Fibroblast of peridontal ligament (primary cell): ENCODE results near the gene ALOX5AP.

ENCODE experiments used
- DNase-seq: peaks from one replicate; pipeline ENCODE4 v3.0.0-alpha.2; 2010; ENCODE audit errors: extremely low read depth

Gene ALOX5AP

DNA sequence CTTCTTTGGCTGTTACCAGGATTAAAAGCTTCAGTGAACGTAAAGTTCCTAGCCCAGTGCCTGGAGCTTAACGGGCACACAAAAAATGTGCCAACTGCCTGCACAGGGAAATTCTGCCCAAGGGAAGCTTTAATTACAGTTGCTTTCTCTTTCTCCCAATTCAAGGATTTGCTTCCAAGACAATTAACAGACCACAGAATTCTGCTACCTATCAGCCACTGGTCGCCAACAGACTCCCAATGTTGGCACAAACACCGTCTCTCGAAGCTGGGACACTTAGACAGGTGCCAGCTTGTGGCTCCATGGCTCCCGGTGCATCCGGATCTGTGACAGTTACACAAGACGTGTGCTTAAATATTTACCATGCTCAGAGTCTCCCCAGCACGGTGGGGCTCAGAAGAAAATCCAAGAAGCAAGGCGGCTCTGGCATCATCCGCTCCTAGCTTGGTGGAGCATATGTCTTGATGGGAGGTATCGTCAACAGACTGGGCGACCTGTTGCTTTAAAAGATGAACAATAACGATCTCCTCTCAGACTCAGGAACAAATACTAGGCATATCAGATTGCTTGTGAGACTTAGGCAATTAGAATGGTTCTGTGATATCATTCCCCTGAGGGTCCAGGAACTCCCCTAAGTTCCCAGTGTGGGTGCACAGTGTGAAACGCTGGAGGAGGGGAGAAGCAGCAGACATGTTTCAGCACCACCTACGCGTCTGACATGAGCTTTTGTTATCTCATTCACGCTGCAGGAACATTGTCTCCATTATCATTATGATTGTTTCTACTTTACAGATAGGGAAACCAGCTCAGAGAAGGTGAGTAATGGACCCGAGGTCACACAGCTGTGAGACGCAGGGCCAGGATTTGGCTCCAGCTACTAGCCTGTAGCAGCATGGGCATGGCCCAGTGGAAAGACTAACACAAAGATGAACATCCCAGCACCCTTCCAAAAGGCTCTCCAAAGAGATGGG, 61.6 kb downstream of the ALOX5AP start:
- no peak for DNase-seq

DNA sequence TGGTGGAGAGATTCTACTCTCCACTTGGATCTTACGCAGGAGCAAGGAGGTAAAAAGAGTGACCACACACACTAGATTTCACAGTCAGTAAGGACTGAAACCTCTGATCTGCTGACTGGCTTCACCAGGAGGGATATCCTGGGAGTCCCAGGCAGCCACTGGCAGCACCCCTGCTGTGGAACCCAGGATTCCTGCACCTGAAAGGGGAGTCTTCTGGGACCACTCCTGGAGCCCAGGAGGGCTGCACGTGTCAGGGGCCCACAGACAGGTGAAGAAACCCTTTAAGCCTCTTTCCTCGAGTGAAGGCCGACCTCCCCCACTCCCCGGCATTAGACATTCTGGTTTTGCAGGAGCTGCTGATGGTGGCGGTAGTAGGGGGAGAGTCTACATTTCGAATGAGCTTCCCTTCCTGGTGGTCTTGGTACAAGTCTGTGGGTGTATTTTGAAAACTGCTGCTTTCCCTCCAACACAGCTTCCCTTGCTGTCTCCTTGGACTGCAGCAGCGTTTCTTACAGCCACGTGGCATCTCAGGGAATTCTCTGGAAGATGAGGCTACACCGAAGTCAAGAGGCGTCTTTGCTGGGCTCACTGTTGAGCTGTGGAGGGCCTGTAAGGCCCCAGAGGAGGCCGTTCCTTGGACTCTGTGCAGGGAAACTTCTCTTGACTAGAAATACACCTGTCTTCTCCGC, 62.6 kb downstream of the ALOX5AP start:
- DNase-seq, result no peak

DNA sequence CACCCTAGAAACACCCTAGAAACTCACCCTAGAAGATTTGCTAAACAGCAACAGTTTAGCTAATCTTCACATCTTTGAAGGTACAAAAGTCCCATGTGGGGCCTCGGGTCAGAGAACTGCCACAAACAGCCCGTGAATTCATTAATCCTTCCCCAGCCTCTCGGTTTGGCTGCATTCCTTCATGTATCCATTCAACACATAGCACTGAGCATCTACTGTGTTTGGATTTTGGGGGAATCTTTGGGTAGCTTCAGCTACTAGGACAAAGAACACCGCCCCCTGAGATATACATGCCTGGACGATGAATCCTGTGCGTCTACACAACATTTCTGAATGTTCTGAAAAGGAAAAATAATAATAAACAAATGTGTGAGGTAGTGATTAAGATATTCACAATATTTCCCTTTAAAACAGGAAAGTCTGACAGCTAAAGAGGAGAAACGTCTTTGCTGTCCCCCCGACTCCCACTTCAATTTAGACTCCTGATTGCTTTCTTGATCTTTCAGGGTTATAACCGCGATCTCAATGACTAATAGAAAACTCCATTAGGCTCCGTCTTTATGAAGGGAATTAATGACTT, 63.5 kb downstream of the ALOX5AP start:
- DNase-seq, result no peak

DNA sequence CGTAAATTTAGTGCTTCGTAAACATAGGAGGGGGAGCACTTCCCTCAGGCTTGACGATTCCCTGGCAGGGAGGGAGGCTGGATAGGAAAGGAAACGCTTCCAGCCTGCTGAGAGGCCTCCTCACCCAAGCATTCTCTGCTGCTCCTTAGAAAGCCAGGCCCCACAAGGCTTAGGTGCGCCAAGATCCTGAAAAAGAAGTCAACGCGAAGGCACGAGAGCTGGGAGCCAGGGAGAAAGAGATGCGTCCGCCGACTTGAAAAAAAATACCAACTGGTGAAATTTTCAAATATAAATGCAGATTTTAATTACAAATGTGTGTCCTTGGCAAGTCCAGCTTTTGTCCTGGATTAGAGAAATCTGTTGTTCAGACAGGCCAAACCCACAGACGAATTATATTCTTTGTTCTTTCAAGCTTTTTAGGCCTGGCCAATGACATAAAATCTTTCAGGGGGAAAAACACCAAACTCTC, 64.0 kb downstream of the ALOX5AP start:
- no peak for DNase-seq

DNA sequence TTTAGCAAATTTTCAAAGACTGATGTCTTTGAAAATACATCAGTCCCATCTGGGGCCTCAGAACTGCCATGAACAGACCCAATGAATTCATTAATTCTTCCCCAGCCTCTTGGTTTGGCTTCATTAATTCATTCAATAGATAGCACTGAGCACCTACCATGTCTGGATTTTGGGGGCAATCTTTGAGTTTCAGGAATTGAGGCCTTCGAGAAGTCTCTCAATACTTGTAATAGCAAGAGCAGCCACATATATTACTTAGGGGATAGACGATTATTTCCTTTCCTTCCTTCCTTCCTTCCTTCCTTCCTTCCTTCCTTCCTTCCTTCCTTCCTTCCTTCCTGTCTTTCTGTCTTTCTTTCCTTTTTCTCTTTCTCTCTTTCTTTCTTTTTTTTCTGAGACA, 64.8 kb downstream of the ALOX5AP start:
- DNase-seq, result no peak

DNA sequence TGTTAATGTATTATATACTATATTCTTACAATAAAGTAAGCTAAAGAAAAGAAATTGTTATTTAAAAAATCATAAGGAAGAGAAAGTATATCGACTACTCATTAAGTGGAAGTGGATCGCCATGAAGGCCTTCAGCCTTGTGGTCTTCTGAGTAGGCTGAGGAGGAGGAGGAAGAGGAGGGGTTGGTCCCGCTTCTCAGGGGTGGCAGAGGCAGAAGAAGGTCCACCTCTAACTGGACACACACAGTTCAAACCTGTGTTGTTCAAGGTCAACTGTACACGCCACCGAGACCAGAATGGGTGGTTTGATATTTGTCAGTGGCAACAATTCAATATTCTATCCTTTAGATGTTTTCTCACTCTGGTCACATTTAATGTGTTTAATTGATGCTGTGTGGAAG, 67.2 kb downstream of the ALOX5AP start:
- DNase-seq, result no peak

DNA sequence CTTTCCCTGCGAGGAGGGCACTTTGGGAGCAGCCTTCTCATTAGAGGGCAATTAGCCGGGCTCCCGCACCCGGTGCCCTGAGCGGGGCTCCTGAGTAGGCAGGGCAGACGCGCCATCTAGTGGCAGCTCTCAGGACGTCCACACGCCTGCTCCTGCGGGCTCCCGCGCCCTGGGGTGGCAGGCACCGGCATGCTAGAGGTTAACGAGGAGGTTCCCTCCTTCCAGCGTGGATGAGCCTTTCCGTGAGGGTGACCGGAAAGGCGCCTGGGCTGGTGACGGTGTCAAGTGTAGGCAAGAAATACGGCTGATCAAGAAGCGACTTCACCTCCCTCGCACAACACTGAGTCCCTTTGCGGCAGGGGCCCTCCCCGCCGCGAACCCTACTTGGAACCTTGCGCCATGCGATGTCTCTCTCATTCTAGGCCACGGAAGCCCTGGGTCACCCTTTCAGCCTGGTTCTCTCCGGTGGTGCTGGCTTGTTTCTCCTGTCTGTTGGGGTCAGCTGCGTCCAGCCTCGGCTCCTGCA, 67.7 kb downstream of the ALOX5AP start:
- DNase-seq, result peak; percentile 72

DNA sequence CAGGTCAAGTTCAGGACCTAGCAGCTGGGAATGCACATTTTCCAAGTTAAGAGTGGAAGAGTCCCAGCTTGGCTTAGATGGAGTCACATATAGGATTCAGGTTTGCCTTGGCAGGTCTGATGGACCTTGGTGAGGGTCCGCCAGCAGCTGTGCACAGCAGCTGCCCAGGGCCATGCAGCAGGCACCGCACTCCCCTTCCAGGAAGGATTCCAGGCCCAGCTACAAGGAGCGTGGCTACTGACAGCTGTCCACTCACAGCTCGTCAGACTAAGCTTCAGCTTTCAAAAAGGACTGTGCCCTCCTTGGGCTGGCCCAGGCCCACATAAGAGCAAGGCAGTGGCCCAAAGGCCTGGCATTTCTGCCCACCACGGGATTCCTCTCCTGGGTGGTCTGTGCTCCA, 68.4 kb downstream of the ALOX5AP start:
- DNase-seq, result no peak

DNA sequence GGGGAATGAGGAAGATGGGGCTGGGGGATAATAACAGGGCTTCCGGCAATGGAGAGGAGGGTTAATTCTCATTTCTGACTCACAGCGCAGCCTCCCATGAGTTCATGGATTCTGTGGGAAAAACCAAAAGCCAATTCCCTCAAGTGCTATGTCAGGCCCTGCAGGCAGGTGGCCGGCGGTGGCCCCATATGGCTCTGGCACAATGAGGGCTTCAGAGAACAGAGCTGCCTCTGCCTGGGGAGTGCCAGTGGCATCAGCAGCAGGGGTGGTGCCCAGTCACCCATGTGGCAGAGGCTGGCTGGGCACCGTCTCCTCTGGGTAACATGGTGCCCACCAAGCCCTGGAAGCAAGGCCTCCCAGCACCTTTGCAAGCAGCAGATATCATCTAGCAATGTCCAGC, 69.1 kb downstream of the ALOX5AP start:
- DNase-seq, result no peak

DNA sequence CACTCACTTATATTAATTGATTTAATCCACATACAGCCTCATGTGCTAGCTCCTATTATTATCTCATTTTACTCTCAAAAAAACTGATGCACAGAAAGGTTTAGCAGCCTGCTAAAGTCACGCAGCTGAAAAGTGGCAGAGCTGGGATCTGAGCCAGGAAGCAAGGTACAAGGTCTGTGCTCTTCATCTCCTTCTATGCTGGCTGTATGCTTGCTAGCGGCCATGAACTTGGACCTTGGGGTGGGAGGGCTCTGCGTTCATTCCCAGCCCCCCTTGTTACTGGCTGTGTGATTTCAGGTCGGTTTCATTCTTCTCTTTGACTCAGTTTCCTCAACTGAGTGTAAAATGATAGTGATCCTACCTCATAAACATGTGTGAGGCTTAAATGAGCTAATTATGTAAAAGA, 69.8 kb downstream of the ALOX5AP start:
- DNase-seq, result no peak

DNA sequence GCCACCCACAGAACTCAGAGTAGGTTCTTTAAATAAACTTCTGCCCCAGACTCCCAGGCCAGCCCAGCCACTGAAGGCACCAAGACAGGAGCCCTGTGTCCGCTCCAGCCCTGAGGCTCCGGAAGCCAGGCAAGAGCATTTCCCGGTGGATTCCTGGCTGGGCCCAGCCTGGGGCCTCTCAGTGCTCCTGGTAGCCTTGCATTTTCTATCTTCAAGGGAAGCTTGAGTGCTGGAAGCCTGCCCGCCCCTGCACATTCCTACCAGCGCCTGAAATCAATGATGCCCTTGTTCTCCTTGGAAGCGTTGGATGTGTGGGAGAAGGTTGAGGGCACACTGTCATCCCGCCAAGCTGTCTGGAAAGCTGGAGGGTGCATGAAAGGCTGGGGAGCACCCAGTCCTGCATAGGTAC, 70.3 kb downstream of the ALOX5AP start:
- no peak for DNase-seq

DNA sequence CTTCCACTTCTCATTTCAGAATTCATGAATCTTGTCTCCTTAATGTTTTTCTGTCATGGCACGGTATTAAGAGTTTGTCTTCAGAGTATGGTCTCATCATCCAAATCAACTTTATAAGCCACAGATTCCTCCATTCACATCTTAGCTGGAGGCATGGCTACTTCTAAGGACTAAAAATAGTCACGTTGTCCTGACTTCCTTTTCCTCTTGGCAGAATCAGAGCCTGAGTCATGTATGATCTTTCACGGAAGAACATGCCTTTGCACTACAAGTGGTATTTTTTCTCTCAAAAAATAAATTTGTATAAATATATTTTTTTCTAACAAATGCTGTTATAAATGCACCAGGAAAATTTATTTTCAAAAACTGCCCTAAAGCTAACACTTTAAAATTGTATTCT, 71.4 kb downstream of the ALOX5AP start:
- peak; percentile 82 for DNase-seq

DNA sequence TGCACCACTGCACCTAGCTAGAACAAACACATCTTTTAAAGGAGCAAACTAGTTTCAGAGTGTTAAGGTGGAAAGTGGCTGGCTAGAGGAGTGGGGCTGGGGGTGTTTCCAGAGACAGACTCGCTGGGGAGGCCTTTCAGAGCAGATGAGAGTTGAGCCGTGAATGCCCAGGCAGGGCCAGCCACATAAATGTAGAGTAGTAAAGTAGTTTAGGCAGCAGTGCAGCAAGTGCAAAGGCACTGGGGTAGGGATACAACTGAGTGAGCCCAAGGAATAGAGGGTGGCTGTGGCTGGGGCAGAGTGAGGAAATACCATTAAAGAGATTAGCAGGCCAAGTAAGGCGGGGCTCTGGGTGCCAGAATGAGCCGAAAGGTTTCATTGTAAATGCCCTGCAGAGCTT, 72.0 kb downstream of the ALOX5AP start:
- DNase-seq, result no peak

DNA sequence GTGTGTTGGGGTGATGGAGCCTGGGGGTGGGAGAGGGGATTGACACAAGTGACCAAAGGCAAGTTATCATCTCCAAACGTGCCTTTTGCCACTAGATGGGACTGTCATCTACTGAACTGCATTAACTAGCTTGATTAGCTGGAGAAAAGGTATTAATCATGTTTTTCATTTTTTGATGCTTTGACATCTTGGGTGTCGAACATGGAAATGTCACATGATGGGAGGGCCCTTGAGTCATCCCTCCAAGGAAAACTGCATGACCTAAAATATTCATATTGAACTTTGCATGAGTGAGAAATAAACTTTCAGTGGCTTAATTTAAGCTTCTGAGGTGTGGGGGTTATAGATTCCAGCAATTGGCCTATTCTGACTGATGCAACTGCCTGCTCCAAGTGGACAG, 73.3 kb downstream of the ALOX5AP start:
- no peak for DNase-seq

DNA sequence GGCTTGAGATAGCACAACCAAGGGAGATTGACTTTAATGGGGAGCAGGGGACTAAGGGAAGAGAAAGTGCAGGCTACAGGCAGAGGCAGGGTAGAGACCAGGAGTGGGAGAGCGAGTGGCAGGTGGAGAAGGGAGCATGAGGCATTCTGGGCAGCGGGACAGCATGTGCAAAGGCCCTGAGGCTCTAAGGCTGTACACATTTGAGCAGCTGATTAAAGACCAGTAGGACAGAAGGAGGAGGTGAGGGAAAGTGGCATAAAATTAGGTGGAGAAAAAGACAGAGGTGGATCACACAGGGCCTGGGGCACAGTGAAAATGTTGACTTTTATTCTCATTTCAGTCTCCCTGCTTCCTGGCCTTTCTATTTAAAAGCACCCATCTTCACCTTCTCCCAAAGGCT, 74.4 kb downstream of the ALOX5AP start:
- DNase-seq, result no peak

DNA sequence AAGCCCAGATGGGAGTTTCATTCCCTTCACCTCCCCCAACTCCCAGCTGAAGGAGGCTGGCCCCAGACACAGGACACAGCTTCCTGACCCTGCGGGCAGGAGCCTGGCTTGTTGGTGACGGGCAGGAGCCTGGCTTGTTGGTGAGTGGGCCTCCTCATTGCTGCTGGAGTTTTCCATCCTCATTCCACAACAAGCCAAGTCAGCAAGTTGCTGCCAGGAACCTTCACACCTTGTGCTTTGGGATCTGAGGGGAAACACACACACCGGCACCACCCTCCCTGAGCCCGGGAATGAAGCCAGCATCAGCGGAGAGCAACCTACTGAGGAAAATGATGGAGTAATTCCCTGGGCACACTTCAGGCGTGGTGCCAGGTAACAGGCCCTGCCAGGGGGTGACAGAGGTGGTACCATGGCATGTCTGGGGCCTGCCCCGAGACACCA, 74.9 kb downstream of the ALOX5AP start:
- DNase-seq, result no peak

DNA sequence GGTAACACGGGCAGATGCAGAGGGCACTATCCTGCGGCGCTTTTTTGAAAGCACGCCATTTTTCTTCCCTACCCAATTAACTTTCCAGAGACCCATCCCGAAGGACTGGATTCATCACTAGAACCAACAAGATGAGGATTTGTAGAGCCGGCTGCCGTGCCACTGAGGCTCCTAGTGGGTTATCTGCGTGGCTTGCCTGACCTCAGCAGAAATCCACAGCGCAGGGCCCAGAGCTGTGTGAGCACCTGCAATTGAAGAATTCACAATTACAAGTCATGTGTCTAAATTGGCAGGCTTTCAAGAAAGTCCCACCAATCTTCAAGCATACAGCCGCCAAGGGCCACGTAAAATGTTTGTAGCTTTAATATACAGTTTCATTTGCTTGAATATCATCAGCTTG, 75.5 kb downstream of the ALOX5AP start:
- no peak for DNase-seq
